HUES6 (cell line): ENCODE measurements around the gene MEIS3.

Source experiments
- H3K27ac ChIP-seq: 2 replicates; pipeline ENCODE4 v1.7.0; 2013; ENCODE audit warnings: low read depth, mild to moderate bottlenecking, low read length, inconsistent platforms
- H3K27me3 ChIP-seq: 2 replicates; pipeline ENCODE4 v1.6.1; 2013; ENCODE audit warnings: low read length; ENCODE audit not compliant: control insufficient read depth, insufficient read depth
- H3K36me3 ChIP-seq: 2 replicates; pipeline ENCODE4 v1.6.1; 2013; ENCODE audit warnings: low read length; ENCODE audit not compliant: control insufficient read depth, insufficient read depth
- H3K4me1 ChIP-seq: 2 replicates; pipeline ENCODE4 v1.6.1; 2013; ENCODE audit warnings: low read length; ENCODE audit not compliant: control insufficient read depth, insufficient read depth
- H3K4me3 ChIP-seq: 2 replicates; pipeline ENCODE4 v1.5.1; 2013; ENCODE audit warnings: low read depth, low read length
- H3K9ac ChIP-seq: one replicate; pipeline ENCODE4 v1.6.1; 2013; ENCODE audit warnings: mild to moderate bottlenecking, low read length
- H3K9me3 ChIP-seq: 2 replicates; pipeline ENCODE4 v1.6.1; 2013; ENCODE audit warnings: low read depth, low read length; ENCODE audit not compliant: control insufficient read depth, insufficient read depth

MEIS3 gene

GRCh38 chr19:47422417-47423163 lies 3.3 kb upstream of the MEIS3 start:
- no peak overlapping the region for H3K27ac ChIP-seq
- H3K4me1 ChIP-seq, result peaks cover 43% of the 10 kb centered on the region
- peaks cover 62% of the 10 kb centered on the region for H3K27me3 ChIP-seq
- no peaks in the 10 kb centered on the region for H3K36me3 ChIP-seq
- H3K9ac ChIP-seq, result peak overlapping the region; percentile 15
- peak overlapping the region; percentile 76 for H3K4me3 ChIP-seq
- H3K9me3 ChIP-seq, result no peaks in the 10 kb centered on the region

DNA sequence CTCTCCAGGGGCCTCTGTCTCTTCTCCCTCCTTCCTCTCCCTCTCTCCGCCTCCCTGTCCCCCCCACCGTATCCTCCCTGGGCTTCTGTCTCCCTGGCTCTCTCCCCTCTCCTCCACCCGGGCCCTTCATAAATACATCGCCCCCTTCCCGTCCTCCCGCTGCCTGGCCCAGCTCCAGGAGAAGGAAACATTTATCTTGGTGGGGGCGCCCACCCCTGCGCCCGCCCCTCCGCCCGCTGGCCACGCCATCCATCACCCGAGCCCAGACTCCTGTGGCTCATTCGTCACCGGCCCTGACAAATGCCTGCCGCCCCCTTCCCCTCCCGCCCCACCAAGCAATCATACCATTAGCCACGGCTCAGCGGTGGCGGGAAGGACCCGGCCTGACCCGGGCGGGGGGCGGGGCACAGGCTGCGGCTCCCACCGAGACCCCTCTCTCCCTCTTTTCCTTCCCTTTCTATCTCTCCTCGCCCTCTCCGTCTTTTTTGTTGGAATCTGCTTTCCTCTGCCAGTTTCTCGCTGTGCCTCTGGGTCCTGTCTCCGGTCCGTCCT lies 2.6 kb upstream of the MEIS3 start:
- Histone ChIP-seq H3K27ac (no peak overlapping the region), H3K4me1 (peaks cover 42% of the 10 kb centered on the region), H3K9ac (no peak overlapping the region), H3K9me3 (no peaks in the 10 kb centered on the region), H3K36me3 (no peaks in the 10 kb centered on the region), H3K27me3 (peaks cover 67% of the 10 kb centered on the region), H3K4me3 (peak overlapping the region; percentile 76)

GRCh38 chr19:47421244-47421786 lies 2.0 kb upstream of the MEIS3 start:
- no peak overlapping the region for H3K27ac ChIP-seq
- H3K36me3 ChIP-seq, result peaks cover under 1% of the 10 kb centered on the region; the same call in 1 of the 2 replicates
- peak overlapping the region; percentile 76 for H3K4me3 ChIP-seq
- H3K9ac ChIP-seq, result peak overlapping the region; percentile 48
- peaks cover 71% of the 10 kb centered on the region for H3K27me3 ChIP-seq
- H3K4me1 ChIP-seq, result peaks cover 45% of the 10 kb centered on the region
- H3K9me3 ChIP-seq, result no peaks in the 10 kb centered on the region

- peak overlapping the region; percentile 76 for H3K4me3 ChIP-seq
Observed at GRCh38 chr19:47419789-47420188, 462 bp upstream of the MEIS3 start.

DNA sequence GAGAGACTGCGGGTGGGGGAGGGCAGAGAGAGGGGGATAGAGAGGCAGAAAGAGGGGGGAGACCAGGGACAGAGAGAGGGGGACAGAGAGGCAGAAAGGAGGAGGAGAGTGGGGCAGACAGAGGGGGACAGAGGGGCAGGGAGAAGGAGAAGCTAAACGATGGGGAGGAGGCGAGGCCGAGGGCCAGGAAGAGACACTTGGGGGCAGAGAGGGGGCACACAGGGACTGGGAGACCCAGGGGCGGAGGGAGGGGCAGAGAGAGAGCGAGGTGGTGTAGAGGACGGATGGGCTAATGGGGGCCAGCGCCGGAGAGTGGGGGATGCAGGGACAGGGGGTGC lies 666 bp downstream of the MEIS3 start:
- H3K27me3 ChIP-seq, result peaks cover 70% of the 10 kb centered on the region
- H3K9ac ChIP-seq, result peak overlapping the region; percentile 45
- no peak overlapping the region for H3K27ac ChIP-seq
- H3K9me3 ChIP-seq, result no peaks in the 10 kb centered on the region
- peak overlapping the region; percentile 76 for H3K4me3 ChIP-seq
- peaks cover 17% of the 10 kb centered on the region for H3K36me3 ChIP-seq
- H3K4me1 ChIP-seq, result peaks cover 44% of the 10 kb centered on the region

More at GRCh38 chr19:47419789-47420188, 462 bp upstream of the MEIS3 start:
- peaks cover 45% of the 10 kb centered on the region for H3K4me1 ChIP-seq
- peaks cover 74% of the 10 kb centered on the region for H3K27me3 ChIP-seq
- H3K27ac ChIP-seq, result no peak overlapping the region
- H3K9ac ChIP-seq, result peak overlapping the region; percentile 42
- peaks cover 9% of the 10 kb centered on the region; the same call in 1 of the 2 replicates for H3K36me3 ChIP-seq
- no peaks in the 10 kb centered on the region for H3K9me3 ChIP-seq

- peaks cover 64% of the 10 kb centered on the region for H3K27me3 ChIP-seq
- peak overlapping the region; percentile 76 for H3K4me3 ChIP-seq
- H3K27ac ChIP-seq, result no peak overlapping the region
- no peaks in the 10 kb centered on the region for H3K9me3 ChIP-seq
- peak overlapping the region; percentile 45 for H3K9ac ChIP-seq
- peaks cover 22% of the 10 kb centered on the region for H3K36me3 ChIP-seq
- H3K4me1 ChIP-seq, result peaks cover 37% of the 10 kb centered on the region
Observed at GRCh38 chr19:47417746-47418691, 1.3 kb downstream of the MEIS3 start.

- Histone ChIP-seq H3K36me3 (peaks cover 24% of the 10 kb centered on the region), H3K27ac (no peak overlapping the region), H3K9ac (no peak overlapping the region), H3K9me3 (no peaks in the 10 kb centered on the region), H3K4me3 (peak overlapping the region; percentile 76), H3K4me1 (peaks cover 31% of the 10 kb centered on the region), H3K27me3 (peaks cover 56% of the 10 kb centered on the region)
Observed at GRCh38 chr19:47417107-47417745, 2.1 kb downstream of the MEIS3 start.

- H3K36me3 ChIP-seq, result peaks cover 24% of the 10 kb centered on the region
- H3K4me1 ChIP-seq, result peaks cover 28% of the 10 kb centered on the region
- peaks cover 50% of the 10 kb centered on the region for H3K27me3 ChIP-seq
- H3K4me3 ChIP-seq, result no peak overlapping the region
- no peaks in the 10 kb centered on the region for H3K9me3 ChIP-seq
- no peak overlapping the region for H3K27ac ChIP-seq
- H3K9ac ChIP-seq, result no peak overlapping the region
Observed at GRCh38 chr19:47416643-47416985, 2.7 kb downstream of the MEIS3 start.

- H3K9ac ChIP-seq, result no peak overlapping the region
- no peak overlapping the region for H3K4me3 ChIP-seq
- H3K9me3 ChIP-seq, result no peaks in the 10 kb centered on the region
- H3K27me3 ChIP-seq, result peaks cover 44% of the 10 kb centered on the region
- H3K4me1 ChIP-seq, result peaks cover 23% of the 10 kb centered on the region
- H3K27ac ChIP-seq, result no peak overlapping the region
- peaks cover 24% of the 10 kb centered on the region for H3K36me3 ChIP-seq
Observed at GRCh38 chr19:47415953-47416642, 3.2 kb downstream of the MEIS3 start.

DNA sequence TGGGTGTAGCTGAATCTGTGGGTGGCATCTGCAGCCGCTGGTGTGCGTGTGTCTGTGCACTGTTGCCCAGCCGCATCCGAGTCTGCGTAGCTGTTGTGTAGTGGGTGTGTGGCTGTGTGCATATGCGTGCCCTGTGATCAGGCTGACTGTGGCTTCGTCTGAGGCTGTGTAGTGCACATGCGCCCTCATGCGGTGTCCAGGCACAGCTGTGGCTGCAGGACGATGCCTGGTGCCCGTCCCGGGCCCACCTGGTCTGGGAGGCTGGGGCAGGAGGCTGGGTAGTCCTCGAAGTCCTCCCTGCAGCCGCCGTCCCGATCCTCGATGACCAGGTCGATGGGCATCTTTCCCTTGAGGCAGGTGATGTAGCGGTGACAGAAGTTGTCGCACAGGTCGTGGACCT lies 4.9 kb downstream of the MEIS3 start:
- Histone ChIP-seq H3K9ac (no peak overlapping the region), H3K4me3 (no peak overlapping the region), H3K36me3 (peaks cover 24% of the 10 kb centered on the region), H3K27me3 (peaks cover 28% of the 10 kb centered on the region), H3K27ac (no peak overlapping the region), H3K4me1 (peaks cover 15% of the 10 kb centered on the region), H3K9me3 (no peaks in the 10 kb centered on the region)
